GM18511 (cell line): ENCODE results near the gene MAGI2.
"Not testable (repeated sequence)": the region's sequence is repeated elsewhere in the genome, so short reads cannot be mapped to it uniquely, and the experiment has no call there.

ENCODE experiments used
- ATAC-seq: cut with Tn5 transposase; IDR thresholded peaks from one replicate; pipeline ENCODE4 v1.9.1; 2021; ENCODE audit warnings: mild to moderate bottlenecking, moderate library complexity; ENCODE audit not compliant: unreplicated experiment

The MAGI2 gene

GRCh38 chr7:78588393-78588792 is 865.1 kb downstream of the MAGI2 start:
- no peak for ATAC-seq

- no peak for ATAC-seq
These were observed 865.9 kb downstream of the MAGI2 start for GRCh38 chr7:78587443-78588044.

- no peak for ATAC-seq
These were observed 867.5 kb downstream of the MAGI2 start for GRCh38 chr7:78585980-78586379.

GRCh38 chr7:78578686-78579085 is 874.8 kb downstream of the MAGI2 start:
- ATAC-seq: no peak

- ATAC-seq: not testable (repeated sequence)
These were observed 876.1 kb downstream of the MAGI2 start for GRCh38 chr7:78577174-78577952.

- no peak for ATAC-seq
These were observed 877.2 kb downstream of the MAGI2 start for GRCh38 chr7:78576236-78576635.

DNA sequence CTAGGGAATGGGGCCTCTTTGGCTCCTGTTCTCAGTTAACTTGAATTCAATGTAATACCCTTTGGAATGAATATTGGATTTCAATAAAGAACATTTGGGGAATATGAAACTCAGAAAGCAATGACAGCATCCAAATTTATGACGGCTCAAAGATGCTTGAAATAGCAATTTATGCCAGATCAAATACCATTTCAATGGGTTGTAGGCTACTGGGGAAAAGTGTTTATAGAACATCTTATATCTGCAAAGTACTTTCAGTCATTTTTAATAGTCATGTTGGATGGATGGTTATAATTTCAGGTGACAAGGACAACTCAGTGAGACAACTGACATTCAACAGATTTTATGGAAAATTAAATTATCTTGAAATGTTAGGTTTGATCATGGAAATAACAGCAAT is 882.2 kb downstream of the MAGI2 start:
- no peak for ATAC-seq

GRCh38 chr7:78568690-78569089 is 884.8 kb downstream of the MAGI2 start:
- no peak for ATAC-seq

GRCh38 chr7:78567836-78568235 is 885.6 kb downstream of the MAGI2 start:
- ATAC-seq: no peak

DNA sequence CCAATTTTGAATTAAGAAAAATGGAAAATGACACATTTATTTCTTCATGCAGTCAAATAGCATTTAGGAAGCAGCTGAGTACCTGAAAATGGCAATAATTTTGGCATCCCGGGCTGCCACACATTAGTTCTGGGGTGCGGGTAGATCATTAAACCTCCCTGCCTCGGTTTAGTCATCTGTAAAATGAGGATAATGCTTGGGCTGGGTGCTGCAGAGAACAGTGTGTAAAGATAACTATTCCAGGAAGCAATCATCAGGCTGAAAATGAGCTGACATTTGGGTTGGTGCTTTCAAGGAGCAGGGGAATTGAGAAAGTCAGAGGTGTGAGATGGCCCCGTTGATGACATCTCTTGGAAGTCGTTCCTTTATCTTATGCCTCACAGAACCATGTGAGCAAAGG is 887.7 kb downstream of the MAGI2 start:
- no peak for ATAC-seq

GRCh38 chr7:78563191-78563590 is 890.3 kb downstream of the MAGI2 start:
- ATAC-seq: no peak

GRCh38 chr7:78562191-78562590 is 891.3 kb downstream of the MAGI2 start:
- ATAC-seq: no peak

DNA sequence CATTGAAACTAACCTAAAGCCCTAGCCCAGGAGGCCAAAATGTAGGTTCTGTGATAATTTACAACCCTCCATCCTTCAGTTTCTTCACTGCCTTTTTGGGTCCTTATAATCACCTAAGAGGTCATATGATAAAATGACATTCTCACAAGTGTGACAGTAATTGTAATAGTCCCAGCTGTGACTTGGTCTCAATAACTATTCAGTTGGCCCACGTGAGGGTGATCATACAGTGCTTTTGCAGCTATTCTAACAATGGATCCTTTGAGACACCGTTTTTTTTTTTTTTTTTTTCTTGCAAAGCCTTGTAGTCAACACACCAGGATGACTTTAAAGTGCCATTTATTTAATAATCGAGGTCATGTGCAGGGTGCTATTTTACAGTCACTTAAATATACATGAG is 894.9 kb downstream of the MAGI2 start:
- ATAC-seq: no peak

- no peak for ATAC-seq
These were observed 909.5 kb downstream of the MAGI2 start for GRCh38 chr7:78543976-78544375.

DNA sequence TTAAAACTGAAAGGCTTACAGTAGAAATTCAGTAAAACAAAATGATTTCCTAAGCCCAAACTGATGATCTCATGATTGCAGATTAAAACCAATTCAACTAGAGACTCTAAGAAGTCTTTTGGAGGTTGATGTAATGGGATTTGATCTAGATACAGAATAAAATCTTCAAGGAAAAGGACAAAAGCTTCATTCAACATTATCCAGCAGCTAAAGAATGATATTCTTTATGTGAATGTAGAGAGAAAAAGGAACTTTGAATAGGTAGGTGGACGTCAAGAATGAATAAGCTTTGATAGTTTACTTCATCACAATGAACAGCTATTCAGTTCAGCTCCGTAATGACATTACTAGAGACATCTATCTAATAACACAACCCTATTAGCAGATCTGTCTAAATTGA is 910.5 kb downstream of the MAGI2 start:
- ATAC-seq: no peak

- no peak for ATAC-seq
These were observed 910.9 kb downstream of the MAGI2 start for GRCh38 chr7:78542541-78542940.

DNA sequence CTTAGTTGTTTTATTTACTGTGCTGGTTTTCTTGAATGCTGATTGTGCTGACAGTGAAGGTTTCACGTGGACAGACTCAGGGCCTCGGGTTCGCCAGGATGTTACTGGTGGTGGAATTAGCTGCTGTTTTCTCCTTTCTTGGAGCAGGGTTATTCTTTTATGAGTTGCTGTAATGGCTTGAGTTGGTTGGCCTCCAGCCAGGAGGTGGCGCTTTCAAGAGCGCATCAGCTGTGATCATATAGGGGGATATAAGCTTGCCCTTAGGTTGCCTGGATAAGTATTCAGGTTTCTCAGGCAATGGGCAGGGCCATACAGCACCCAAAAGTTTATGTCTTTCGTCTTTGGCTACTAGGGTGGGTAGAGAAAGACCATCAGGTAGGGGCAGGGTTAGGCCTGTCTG is 913.6 kb downstream of the MAGI2 start:
- ATAC-seq: no peak

DNA sequence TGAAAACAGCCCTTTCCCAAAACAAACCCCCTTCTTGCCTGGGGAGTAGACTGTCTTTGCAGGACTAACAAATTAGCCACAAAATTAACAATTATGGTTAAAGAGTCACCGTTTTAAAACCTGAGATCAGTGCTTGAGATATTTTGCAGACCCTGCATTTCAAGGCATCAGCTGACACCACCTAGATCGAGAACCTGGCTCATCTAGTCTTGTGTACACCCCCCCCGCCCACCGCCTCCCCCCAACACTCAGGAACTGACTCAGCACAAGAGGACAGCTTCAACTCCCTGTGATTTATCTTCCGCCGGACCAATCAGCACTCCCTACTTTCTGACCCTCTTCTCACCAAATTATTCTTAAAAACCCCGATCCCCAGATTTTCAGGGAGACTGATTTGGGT is 917.8 kb downstream of the MAGI2 start:
- no peak for ATAC-seq

DNA sequence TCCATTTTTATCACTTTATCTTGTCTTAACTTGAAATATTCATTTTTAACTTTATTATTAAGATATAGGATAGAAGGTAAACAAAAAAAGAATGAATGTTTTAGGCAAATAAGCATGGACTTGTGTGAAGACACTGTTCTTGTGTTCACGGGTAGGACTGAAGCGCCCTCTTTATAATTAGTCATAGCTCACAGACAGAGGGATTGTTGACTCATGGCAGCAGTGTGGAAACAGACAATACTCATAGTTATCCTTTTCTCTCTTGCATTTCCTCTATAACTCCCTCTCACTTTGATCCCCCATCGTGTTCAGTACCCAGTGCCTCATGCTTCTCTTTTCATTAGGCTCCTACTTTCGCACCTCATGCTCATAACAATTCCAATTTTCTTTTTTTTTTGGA is 923.1 kb downstream of the MAGI2 start:
- ATAC-seq: no peak

DNA sequence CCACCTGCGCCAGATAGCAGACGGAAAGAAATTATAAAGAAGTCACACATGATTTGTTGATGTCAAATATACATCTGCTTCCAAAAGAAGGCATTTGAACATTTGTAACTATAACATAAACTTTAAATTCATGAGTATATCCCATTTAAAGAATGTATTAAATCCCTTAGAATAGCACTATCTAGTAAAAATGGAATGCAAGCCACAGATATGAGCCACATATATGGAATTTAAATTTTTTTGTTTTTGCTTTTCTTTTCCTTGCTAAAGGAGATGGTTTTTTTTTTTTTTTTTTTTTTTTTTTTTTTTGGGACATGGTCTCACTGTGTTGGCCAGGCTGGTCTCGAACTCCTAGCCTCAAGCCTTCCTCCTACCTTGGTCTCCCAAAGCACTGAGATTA is 924.1 kb downstream of the MAGI2 start:
- no peak for ATAC-seq

DNA sequence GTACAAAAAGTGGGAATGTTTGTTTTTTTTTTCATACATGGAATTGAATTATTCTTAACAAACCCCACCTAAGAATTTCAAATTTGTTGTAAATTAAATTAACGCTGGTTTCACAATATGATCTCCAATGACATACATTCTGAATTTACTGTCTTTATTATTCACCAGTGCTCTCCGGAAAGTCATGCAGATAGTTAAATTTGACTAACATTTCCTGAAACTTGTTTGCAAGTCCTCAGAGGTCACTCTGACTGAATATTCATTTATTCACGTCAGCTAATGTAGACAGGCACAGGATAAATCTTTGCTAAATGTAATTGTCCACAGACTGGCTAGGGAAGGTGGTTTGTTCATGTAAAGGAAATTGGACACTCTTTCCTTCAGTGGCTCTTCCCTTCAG is 924.5 kb downstream of the MAGI2 start:
- no peak for ATAC-seq

DNA sequence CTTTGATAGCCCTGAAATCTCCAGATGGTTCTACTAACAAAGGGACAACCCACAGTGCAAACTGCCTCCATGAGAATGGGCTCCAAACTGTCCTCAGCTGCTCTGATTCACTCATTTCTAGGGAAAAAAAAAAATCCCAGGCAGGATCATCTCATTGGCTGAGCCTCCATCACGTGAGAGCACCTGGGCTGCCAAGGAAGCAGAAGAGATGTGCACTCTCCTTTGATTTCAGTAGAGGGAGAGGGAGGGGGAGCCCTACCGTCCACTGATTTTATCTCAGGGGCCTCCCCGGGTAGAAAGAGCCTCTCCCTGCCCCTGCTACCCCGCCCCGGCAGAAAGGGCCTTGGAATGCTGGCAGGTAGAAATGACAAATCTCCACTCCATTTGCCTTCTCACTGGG is 929.5 kb downstream of the MAGI2 start:
- ATAC-seq: no peak

DNA sequence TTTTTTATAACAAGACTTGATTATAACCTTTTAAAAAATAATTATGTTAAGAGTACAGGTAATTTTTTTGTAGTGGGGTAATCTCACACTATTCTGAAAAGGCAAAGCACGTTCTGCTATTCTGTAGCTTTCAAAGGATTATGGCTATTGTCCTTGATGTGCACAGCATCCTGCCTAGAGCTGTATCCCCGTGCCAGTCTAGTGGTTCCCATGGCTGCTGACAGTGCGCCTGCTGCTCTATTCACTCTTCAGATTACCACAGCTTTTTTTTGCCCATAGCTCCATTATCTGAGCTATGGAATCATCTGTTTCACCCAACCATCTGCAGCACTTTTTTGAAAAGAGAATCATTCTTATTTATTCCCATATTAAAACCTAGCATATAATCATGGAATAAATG is 931.5 kb downstream of the MAGI2 start:
- ATAC-seq: no peak
